H9 (cell line): ENCODE measurements around the gene CCDC85B. TPM values are rescaled to one million over a fixed set of nuclear protein-coding genes. Genes with fewer than 3 reads are reported as not detected.

Experiments used
- DNase-seq: peaks from one replicate; pipeline ENCODE4 v3.0.0-alpha.2; 2017
- H2AFZ ChIP-seq: one replicate; pipeline ENCODE4 v1.6.1; 2013; ENCODE audit warnings: mild to moderate bottlenecking, low read length, control low read depth, moderate library complexity
- H2AK5ac ChIP-seq: 2 replicates; pipeline ENCODE4 v1.6.1; 2013; ENCODE audit warnings: low read length, control low read depth, mixed read lengths; ENCODE audit not compliant: insufficient read length
- H2BK120ac ChIP-seq: one replicate; pipeline ENCODE4 v1.6.1; 2013; ENCODE audit warnings: low read depth, mild to moderate bottlenecking, low read length, control low read depth, inconsistent platforms; ENCODE audit not compliant: poor library complexity, severe bottlenecking
- H2BK12ac ChIP-seq: 2 replicates; pipeline ENCODE4 v1.6.1; 2013; ENCODE audit warnings: low read length, control low read depth, mixed read lengths, low read depth; ENCODE audit not compliant: insufficient read length
- H2BK15ac ChIP-seq: 2 replicates; pipeline ENCODE4 v1.6.1; 2013; ENCODE audit warnings: low read depth, low read length, control low read depth
- H2BK20ac ChIP-seq: one replicate; pipeline ENCODE4 v1.6.1; 2013; ENCODE audit warnings: low read depth, mild to moderate bottlenecking, low read length, control low read depth, inconsistent platforms; ENCODE audit not compliant: poor library complexity, severe bottlenecking
- H2BK5ac ChIP-seq: 2 replicates; pipeline ENCODE4 v1.6.1; 2013; ENCODE audit warnings: low read length, control low read depth, mixed read lengths; ENCODE audit not compliant: insufficient read length
- H3K14ac ChIP-seq: 2 replicates; pipeline ENCODE4 v1.6.1; 2013; ENCODE audit warnings: low read length, control low read depth; ENCODE audit not compliant: insufficient read depth
- H3K18ac ChIP-seq: 2 replicates; pipeline ENCODE4 v1.6.1; 2013; ENCODE audit warnings: low read depth, mild to moderate bottlenecking, mixed read lengths, low read length, control low read depth; ENCODE audit not compliant: insufficient read length
- H3K23ac ChIP-seq: 2 replicates; pipeline ENCODE4 v1.6.1; 2013; ENCODE audit warnings: low read length, control low read depth, mixed read lengths, low read depth; ENCODE audit not compliant: insufficient read length
- H3K23me2 ChIP-seq: 2 replicates; pipeline ENCODE4 v1.6.1; 2013; ENCODE audit warnings: low read depth, mild to moderate bottlenecking, mixed read lengths, low read length, control low read depth; ENCODE audit not compliant: insufficient read length, poor library complexity, severe bottlenecking
- H3K27ac ChIP-seq: 2 replicates; pipeline ENCODE4 v1.5.1; 2013; ENCODE audit warnings: low read length, control low read depth, mixed read lengths, low read depth; ENCODE audit not compliant: insufficient read length
- H3K27me3 ChIP-seq: 2 replicates; pipeline ENCODE4 v1.6.1; 2013; ENCODE audit warnings: low read length, control low read depth, inconsistent platforms; ENCODE audit not compliant: insufficient read depth
- H3K4ac ChIP-seq: 2 replicates; pipeline ENCODE4 v1.6.1; 2013; ENCODE audit warnings: low read depth, mild to moderate bottlenecking, control low read depth, inconsistent platforms, low read length, moderate library complexity
- H3K4me1 ChIP-seq: 2 replicates; pipeline ENCODE4 v1.6.1; 2013; ENCODE audit warnings: low read length, control low read depth, inconsistent platforms; ENCODE audit not compliant: insufficient read depth
- H3K4me2 ChIP-seq: 2 replicates; pipeline ENCODE4 v1.6.1; 2013; ENCODE audit warnings: low read length, control low read depth, mixed read lengths; ENCODE audit not compliant: insufficient read length, insufficient read depth
- H3K56ac ChIP-seq: 2 replicates; pipeline ENCODE4 v1.6.1; 2013; ENCODE audit warnings: low read depth, mild to moderate bottlenecking, mixed read lengths, low read length, control low read depth; ENCODE audit not compliant: insufficient read length
- H3K79me1 ChIP-seq: 2 replicates; pipeline ENCODE4 v1.6.1; 2013; ENCODE audit warnings: low read depth, mild to moderate bottlenecking, moderate library complexity, low read length, control low read depth, inconsistent platforms; ENCODE audit not compliant: insufficient read depth, poor library complexity, severe bottlenecking
- H3K79me2 ChIP-seq: 2 replicates; pipeline ENCODE4 v1.6.1; 2013; ENCODE audit warnings: low read length, control low read depth, inconsistent platforms; ENCODE audit not compliant: insufficient read depth
- H3K9ac ChIP-seq: 2 replicates; pipeline ENCODE4 v1.6.1; 2013; ENCODE audit warnings: low read length, control low read depth, mixed read lengths; ENCODE audit not compliant: insufficient read length; ENCODE audit errors: extremely low read depth
- H3K9me3 ChIP-seq: one replicate; pipeline ENCODE4 v1.6.1; 2013; ENCODE audit warnings: low read depth, low read length, inconsistent platforms; ENCODE audit not compliant: control insufficient read depth
- H3T11ph ChIP-seq: one replicate; pipeline ENCODE4 v1.6.1; 2013; ENCODE audit warnings: mild to moderate bottlenecking, low read length, control low read depth, inconsistent platforms
- H4K20me1 ChIP-seq: one replicate; pipeline ENCODE4 v1.6.1; 2013; ENCODE audit not compliant: control insufficient read depth, insufficient read length, insufficient read depth
- H4K5ac ChIP-seq: 2 replicates; pipeline ENCODE4 v1.6.1; 2013; ENCODE audit warnings: low read depth, mild to moderate bottlenecking, mixed read lengths, low read length, control low read depth; ENCODE audit not compliant: insufficient read length
- H4K8ac ChIP-seq: replicated peaks from 2 replicates; pipeline ENCODE4 v1.6.1; 2013; ENCODE audit warnings: low read length, control low read depth, mixed read lengths, low read depth; ENCODE audit not compliant: insufficient read length
- H4K91ac ChIP-seq: 2 replicates; pipeline ENCODE4 v1.6.1; 2013; ENCODE audit warnings: low read depth, mild to moderate bottlenecking, moderate library complexity, mixed read lengths, low read length, control low read depth; ENCODE audit not compliant: insufficient read length
- H3K27ac Mint-ChIP-seq, 3 experiments: 2 replicates in 2 of 3; 3 replicates in 1 of 3; pipeline ENCODE4 v1.8.0; 2020 to 2021; ENCODE audit warnings: mixed read lengths in 3 of 3, mild to moderate bottlenecking in 1 of 3, moderate library complexity in 1 of 3
- H3K27me3 Mint-ChIP-seq: 2 replicates; pipeline ENCODE4 v1.8.0; 2021; ENCODE audit warnings: low read depth, mild to moderate bottlenecking, moderate library complexity, mixed read lengths
- H3K36me3 Mint-ChIP-seq, 3 experiments: 2 replicates in 2 of 3; 3 replicates in 1 of 3; pipeline ENCODE4 v1.8.0; 2020 to 2021; ENCODE audit warnings: low read depth in 3 of 3, mixed read lengths in 3 of 3; ENCODE audit not compliant: insufficient read depth in 1 of 3
- H3K4me1 Mint-ChIP-seq, 2 experiments: 2 replicates each; pipeline ENCODE4 v1.8.0; 2020; ENCODE audit warnings: mixed read lengths in 2 of 2
- H3K4me3 Mint-ChIP-seq, 2 experiments: 2 replicates in 1 of 2; 3 replicates in 1 of 2; pipeline ENCODE4 v1.8.0; 2020 to 2021; ENCODE audit warnings: mild to moderate bottlenecking in 2 of 2, mixed read lengths in 2 of 2, moderate library complexity in 1 of 2
- H3K9me3 Mint-ChIP-seq, 2 experiments: 2 replicates in 1 of 2; 3 replicates in 1 of 2; pipeline ENCODE4 v1.8.0; 2020; ENCODE audit warnings: mild to moderate bottlenecking in 2 of 2, mixed read lengths in 2 of 2, moderate library complexity in 1 of 2
- CTCF ChIP-seq: fragments of 200-600 bp; sonication (generic); conservative IDR thresholded peaks from 3 replicates; pipeline ENCODE4 v1.8.0; 2021; ENCODE audit warnings: antibody characterized with exemption, mild to moderate bottlenecking
- WGBS: extraction: QIAGEN DNeasy Blood & Tissue Kit; methylation state at CpG from one replicate; pipeline ENCODE4 v1.1.7; 2013; ENCODE audit warnings: missing lambda C conversion rate, low lambda C conversion rate, mixed read lengths; ENCODE audit not compliant: insufficient read length; ENCODE audit errors: extremely low coverage; 5-methylcytosine and 5-hydroxymethylcytosine counted together
- total RNA-seq: library from RNA; stranded (reverse); gene quantifications from 2 replicates; pipeline ENCODE4 v1.2.1, GENCODE V29; 2021

The CCDC85B gene
- total RNA-seq, 1 experiment from 2014 or later: 23.3 TPM

GRCh38 chr11:65872586-65873317 lies 17.7 kb upstream of the CCDC85B start, which contains the start of gene EFEMP2:
EFEMP2 (minus strand) TSS chr11:65872800; CDS start chr11:65872354, 446 bp downstream.
- Histone ChIP-seq H3K23ac (no peak within 1 kb of the TSS), H2AFZ (no peak within 1 kb of the TSS), H3K56ac (no peak within 1 kb of the TSS), H3T11ph (no peak within 1 kb of the TSS), H3K27me3 (peaks cover 3% of the 10 kb centered on the region; the same call in 1 of the 2 replicates), H2BK5ac (no peak within 1 kb of the TSS), H3K79me2 (no peaks in the 10 kb centered on the region), H3K4me2 (peak within 1 kb of the TSS; percentile 91), H4K5ac (no peak within 1 kb of the TSS), H2BK20ac (no peak within 1 kb of the TSS), H2AK5ac (no peak within 1 kb of the TSS), H3K4ac (no peak within 1 kb of the TSS), H4K91ac (no peak within 1 kb of the TSS), H3K4me1 (no peaks in the 10 kb centered on the region), H2BK12ac (no peak within 1 kb of the TSS), H3K9ac (no peak within 1 kb of the TSS), H2BK15ac (no peak within 1 kb of the TSS), H4K8ac (no peak within 1 kb of the TSS), H3K18ac (peak within 1 kb of the TSS; percentile 36), H3K23me2 (peaks cover 8% of the 10 kb centered on the region), H3K79me1 (no peaks in the 10 kb centered on the region), H3K27ac (no peak within 1 kb of the TSS), H2BK120ac (no peak within 1 kb of the TSS), H3K9me3 (no peaks in the 10 kb centered on the region), H3K14ac (no peak within 1 kb of the TSS), H4K20me1 (no peaks in the 10 kb centered on the region)
- Mint-ChIP-seq H3K36me3 (no peaks in the 10 kb centered on the region), H3K4me1 (peaks cover 10 to 11% of the 10 kb centered on the region in 2 experiments), H3K9me3 (no peaks in the 10 kb centered on the region; a peak in 2 of 5 replicates), H3K27me3 (peaks cover 17% of the 10 kb centered on the region), H3K4me3 (peak within 1 kb of the TSS; percentile 76 to 90), H3K27ac (peak within 1 kb of the TSS in 1 of 3 experiments; percentile 45; a peak in 3 of 7 replicates)
- no CpG with 5 or more reads among the region's 69 CpGs for WGBS
- no peak for DNase-seq
- no peak for TF ChIP-seq CTCF
